AG20443 (cell line): Measurements from ENCODE around the gene MKKS.

Experiments used
- DNase-seq: peaks from one replicate; pipeline ENCODE4 v3.0.0; 2012; ENCODE audit warnings: low spot score, mixed read lengths

The MKKS gene

GRCh38 chr20:10433623-10434466 is at the start of gene MKKS:
Gene MKKS (minus strand): TSS chr20:10434222. CDS start chr20:10413514, 20,708 bp downstream.
- peak; percentile 97 for DNase-seq

GRCh38 chr20:10483691-10484090 is 49.7 kb upstream of the MKKS start:
- no peak for DNase-seq

GRCh38 chr20:10481676-10482075 is 47.7 kb upstream of the MKKS start:
- no peak for DNase-seq

- no peak for DNase-seq
Observed at GRCh38 chr20:10478930-10479329, 44.9 kb upstream of the MKKS start.

- no peak for DNase-seq
Observed at GRCh38 chr20:10478205-10478604, 44.2 kb upstream of the MKKS start.

- peak; percentile 19 for DNase-seq
Observed at GRCh38 chr20:10476319-10476724, 42.3 kb upstream of the MKKS start.

- no peak for DNase-seq
Observed at GRCh38 chr20:10475225-10475624, 41.2 kb upstream of the MKKS start.

- DNase-seq: no peak
Observed at GRCh38 chr20:10474606-10475184, 40.7 kb upstream of the MKKS start.

GRCh38 chr20:10472871-10473270 is 38.8 kb upstream of the MKKS start:
- DNase-seq: no peak

GRCh38 chr20:10470276-10470675 is 36.3 kb upstream of the MKKS start:
- no peak for DNase-seq

- DNase-seq: peak; percentile 73
Observed at GRCh38 chr20:10469599-10469998, 35.6 kb upstream of the MKKS start.

GRCh38 chr20:10469056-10469455 is 35.0 kb upstream of the MKKS start:
- DNase-seq: no peak

- no peak for DNase-seq
Observed at GRCh38 chr20:10468340-10468845, 34.4 kb upstream of the MKKS start.

GRCh38 chr20:10467681-10468339 is 33.8 kb upstream of the MKKS start:
- DNase-seq: peak; percentile 23

GRCh38 chr20:10466855-10467254 is 32.8 kb upstream of the MKKS start:
- no peak for DNase-seq

GRCh38 chr20:10466325-10466724 is 32.3 kb upstream of the MKKS start:
- DNase-seq: peak; percentile 14

GRCh38 chr20:10465135-10465534 is 31.1 kb upstream of the MKKS start:
- DNase-seq: no peak

- DNase-seq: no peak
Observed at GRCh38 chr20:10463622-10464021, 29.6 kb upstream of the MKKS start.

- DNase-seq: no peak
Observed at GRCh38 chr20:10462516-10462915, 28.5 kb upstream of the MKKS start.

GRCh38 chr20:10461495-10461894 is 27.5 kb upstream of the MKKS start:
- DNase-seq: no peak

- DNase-seq: no peak
Observed at GRCh38 chr20:10454151-10454750, 20.2 kb upstream of the MKKS start.

- DNase-seq: no peak
Observed at GRCh38 chr20:10453241-10453640, 19.2 kb upstream of the MKKS start.
